HG03520 (cell line): ENCODE measurements around the gene USP6.
"Not testable (repeated sequence)": the region's sequence is repeated elsewhere in the genome, so short reads cannot be mapped to it uniquely, and the experiment has no call there.

Experiments used
- ATAC-seq: cut with Tn5 transposase; IDR thresholded peaks from one replicate; pipeline ENCODE4 v1.9.1; 2021; ENCODE audit warnings: mild to moderate bottlenecking, moderate library complexity; ENCODE audit not compliant: unreplicated experiment

The USP6 gene

DNA sequence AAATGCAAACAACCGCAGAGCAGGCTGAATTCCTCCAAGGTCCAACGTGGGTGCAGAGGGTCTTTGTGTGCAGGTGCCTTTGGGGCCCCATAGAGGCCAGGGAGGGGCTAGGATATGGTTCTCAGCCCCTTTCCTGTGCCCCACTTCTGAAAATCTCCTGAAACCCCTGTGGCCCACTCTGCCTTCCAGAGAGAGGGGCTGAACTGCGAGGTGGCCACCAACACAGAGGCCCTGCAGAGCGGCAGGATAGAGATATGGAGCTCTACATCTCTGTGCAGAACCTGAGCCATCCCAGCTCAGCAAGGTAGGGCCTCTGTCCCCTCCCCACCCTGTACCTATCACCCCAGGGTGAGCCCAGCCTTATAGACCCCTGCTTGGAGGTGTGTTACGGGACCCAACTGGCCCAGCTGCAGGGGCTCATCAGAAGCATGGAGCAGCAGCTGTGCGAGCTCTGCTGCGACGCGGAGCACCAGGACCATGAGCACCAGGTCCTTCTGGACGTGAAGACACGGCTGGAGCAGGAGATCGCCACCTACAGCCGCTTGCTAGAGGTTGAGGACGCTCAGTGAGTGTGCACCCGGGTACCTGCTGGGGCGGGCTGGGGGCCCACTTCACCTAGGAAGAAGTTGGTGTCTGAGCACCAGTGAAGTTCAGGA, 5.5 kb downstream of the USP6 start:
- no peak for ATAC-seq

DNA sequence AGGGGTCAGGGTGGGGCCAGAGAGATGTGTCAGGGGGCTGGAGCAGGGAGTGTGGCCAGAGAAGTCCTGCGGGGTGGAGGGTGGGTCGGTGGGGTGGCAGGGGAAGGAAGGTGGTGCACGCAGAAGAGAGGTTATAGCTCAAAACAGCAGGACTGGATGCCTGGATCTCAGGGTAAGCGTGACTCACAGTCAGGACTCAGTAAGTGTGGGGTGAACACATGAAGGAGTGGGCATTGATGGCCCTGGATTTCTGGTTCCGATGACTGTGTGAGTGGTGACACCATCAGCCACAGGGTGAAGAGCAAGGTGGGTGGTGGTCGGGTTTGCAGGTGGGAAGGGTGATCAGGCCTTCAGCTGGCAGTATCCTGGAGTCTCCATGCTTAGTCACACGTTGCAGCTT, 6.2 kb downstream of the USP6 start:
- ATAC-seq = not testable (repeated sequence)

DNA sequence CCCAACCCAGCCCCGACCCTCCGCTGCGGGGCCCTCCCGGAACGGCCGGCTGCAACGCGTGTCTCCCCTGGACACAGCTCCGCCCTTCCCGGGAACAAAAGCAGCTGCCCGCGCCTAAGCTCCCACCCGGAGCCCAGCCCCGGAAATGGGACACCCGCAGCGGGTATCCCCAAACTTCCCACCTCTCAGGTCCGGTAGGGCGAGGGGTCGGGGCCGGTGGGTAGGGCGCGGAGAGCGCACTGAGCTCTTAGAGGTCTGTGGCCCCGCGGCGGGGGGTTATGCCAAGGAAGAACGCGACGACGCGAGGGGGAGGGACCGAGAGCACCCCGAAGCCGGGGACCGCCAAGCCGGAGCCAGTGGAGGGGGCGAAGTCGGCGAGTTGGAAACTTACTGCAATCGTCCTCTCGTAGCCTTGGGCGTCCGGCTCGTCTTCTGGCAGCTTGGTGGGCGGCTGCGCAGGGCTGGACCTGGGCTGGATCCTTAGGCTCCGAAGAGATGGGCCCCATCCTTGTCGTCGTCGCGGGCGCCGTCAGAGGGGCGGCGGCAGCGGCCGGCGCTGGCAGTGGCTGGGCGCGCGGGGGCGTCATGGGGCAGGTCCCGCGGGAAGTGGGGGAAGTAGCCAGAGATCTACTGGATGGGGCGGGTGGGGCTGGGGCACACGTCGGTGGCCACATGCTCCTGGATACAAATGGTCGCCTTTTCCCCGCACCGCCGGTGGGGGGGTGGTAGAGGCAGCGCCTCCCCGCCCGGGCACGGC, 6.9 kb downstream of the USP6 start:
- no peak for ATAC-seq

DNA sequence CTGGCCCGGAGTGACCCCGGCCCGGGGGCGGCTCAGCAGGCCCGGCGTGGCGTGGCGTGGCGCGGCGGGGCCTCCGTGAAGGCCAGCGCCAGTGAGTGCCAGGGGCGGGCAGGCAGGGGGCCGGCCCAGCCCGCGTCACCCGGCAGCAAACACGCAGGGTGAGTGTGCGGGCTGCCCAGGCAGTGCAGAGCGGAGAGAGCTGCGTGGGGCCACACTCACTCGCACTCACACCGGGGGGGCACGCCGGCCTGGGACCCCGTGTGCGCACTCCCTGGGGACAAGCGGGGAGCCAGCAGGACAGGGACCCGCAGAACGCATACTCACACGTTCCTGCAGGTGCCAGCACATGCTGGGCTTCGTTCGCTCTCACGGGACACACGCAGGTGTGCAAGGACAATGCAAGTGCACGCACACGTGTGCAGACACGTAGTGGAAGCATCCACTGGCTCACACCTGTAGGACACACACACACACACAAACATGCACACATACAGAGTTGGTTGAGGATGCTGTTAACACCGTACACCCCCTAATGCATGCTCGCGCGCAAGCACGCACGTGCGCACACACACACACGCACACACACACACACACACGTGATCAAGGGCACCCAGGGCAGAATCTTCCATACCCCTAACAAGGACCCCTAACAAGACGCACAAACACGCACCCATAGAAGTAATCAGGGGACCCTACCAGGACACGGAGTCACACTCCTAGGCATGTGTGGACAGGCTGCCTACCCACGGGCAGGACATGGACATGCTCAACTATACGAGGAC, 7.7 kb downstream of the USP6 start:
- ATAC-seq = no peak

DNA sequence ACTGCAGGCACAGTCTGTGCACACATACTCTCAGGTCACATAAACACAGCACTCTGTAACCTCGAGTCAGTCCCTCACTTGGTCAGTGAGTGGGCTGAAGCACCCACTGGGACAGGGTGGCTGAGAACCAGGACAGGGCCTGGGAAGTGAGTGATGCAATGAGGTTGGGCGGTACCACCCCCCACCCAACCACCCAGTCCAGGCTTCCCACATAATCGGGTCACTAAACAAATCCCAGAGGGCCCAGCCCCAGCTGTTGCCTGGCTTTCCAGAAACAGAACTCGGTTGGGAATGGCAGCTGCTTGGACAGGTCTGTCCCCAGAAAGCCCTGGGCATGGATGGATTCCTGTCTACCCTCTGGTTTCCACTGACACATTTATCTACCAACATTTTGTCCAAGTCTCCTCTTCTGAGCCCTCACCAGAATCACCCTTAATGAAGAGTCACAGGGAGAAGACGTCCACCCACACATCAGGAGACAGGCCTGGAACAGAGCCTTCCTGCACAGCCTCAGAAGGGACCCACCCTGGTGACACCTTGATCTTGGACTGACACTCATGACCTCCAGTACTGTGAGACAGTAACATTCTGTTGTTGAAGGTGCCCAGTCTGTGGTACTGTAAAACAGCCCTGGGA, 8.4 kb downstream of the USP6 start:
- not testable (repeated sequence) for ATAC-seq

DNA sequence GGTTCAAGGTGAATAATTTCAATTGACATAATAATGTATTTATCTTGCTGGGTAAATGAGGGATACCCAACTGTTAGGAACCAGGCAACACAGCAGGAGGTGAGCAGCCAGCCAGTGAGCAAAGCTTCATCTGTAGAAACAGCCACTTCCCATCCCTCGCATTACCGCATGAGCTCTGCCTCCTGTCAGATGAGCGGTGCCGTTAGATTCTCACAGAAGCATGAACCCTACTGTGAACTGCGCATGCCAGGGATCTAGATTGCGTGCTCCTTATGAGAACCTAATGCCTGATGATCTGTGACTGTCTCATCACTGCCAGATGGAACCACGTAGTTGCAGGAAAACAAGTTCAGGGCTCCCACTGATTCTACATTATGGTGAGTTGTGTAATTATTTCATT, 9.1 kb downstream of the USP6 start:
- ATAC-seq = not testable (repeated sequence)

DNA sequence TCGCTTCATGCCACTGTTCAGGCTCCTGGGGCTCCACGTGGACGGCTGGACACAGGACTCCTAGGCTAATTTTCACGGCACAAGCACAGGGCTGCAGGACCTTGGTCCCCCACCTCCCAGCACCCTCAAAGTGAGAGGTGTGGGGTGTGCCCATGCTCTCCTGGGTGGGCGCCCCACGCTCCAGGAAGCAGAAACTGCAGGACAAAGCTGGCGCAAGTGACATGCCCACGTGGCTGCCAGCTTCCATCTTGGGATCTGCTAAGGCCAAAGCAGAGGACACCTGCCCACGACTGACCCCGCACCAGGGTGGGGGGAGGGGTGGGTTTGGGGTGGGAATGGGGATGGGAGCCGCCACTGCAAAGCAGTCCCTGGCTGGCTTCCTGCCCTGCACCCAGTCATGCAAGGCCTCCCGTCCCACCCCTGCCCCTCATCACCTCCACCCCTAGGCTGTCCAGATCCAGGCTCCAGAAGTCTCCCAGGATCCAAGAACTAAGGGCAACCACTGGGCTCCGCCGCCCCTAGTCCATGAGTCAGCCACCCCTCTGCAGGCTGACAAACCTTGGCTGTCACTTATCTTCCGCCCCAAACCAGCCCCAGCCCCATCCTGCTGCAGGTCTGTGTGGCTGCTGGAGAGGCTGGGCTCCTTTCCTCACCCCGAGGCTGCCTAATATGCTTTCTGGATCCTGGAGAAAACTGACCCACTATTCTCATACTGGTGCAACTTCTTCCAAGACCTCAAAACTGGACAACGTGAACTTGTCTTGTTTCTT, 11.1 kb downstream of the USP6 start:
- ATAC-seq = no peak

DNA sequence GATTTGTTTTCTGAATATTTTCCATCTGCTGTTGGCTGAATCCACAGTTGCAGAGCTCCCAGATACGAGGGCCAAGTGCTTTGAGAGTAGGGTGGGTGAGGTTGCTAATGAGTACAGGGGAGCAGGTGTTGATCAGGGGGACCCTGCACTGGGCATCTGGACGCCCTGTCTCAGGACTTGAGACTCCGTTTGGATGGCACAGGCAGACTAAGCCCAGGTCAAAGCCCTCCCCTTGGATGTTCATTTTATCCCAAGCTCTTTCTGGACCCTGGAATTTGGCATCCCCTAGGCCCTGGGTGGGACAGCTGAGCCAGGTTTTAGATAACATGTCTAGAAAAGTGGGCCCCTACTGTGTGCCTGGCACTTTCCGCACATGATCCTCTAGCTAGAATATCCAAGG, 12.1 kb downstream of the USP6 start:
- ATAC-seq = no peak

DNA sequence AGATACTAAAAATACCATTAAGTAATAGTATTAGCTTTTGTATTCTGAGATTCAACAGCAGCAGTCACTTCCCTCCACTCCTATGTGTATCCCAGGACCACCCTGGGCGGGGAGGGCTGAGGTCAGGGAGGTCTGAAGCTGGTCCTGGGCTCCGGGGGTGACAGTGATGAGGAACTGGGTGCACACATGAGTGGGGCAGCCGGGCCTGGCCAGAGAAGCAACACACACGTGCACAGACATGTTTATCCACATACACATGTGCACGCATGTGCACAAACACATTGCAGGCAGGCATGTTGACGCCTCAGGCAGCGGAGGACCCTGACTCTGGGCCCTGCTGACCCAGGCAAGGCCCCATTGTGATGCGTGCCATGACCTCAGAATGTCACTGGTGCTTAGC, 12.6 kb downstream of the USP6 start:
- ATAC-seq = not testable (repeated sequence)

DNA sequence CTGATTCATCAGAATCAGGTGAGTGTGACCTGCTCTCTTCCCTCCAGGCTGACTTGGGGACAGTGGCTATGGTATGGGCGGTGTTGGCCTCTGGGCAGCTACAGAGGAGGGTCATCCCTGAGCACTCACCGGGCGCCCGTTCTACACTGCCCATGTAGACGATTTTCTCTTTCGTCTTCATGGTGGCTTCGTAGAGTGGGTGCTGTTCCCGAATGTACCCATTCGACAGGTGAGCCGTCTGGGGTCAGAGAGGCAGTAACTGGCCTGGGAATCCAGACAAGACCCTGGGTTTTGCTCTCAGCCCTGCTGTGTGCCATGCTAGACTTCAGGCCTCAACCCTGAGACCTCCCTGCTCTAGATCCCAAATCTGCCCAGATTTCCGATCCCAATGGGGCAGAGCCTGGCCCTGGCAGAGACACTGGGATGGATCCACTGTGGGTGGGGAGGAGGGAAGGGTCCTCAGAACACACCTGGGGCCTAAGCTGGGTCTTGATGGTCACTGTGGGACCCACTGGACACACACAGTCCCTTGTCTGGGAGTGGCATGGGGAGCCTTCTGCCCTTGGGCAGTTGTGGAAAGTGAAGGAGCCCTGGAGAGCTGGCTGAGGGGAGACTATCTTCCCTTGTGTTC, 13.2 kb downstream of the USP6 start:
- no peak for ATAC-seq

DNA sequence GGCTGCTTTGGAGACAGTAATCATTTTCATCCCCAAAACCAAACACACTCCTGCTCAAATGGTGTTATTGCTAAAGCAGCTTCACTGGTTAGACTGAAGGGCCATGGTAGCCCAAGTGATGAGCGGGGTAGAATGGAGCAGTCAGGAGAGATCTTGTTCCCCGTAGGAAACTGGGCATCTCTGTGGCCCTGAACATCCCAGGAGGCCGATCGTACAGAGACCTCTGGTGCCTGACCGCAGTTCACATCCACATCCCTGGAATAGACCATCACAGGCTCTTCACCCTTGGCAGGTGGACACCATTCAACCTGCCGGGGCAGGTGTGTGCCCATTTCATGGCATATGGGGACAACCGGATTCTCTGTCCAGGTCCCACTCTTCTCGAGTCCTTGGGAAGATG, 13.9 kb downstream of the USP6 start:
- ATAC-seq = not testable (repeated sequence)

DNA sequence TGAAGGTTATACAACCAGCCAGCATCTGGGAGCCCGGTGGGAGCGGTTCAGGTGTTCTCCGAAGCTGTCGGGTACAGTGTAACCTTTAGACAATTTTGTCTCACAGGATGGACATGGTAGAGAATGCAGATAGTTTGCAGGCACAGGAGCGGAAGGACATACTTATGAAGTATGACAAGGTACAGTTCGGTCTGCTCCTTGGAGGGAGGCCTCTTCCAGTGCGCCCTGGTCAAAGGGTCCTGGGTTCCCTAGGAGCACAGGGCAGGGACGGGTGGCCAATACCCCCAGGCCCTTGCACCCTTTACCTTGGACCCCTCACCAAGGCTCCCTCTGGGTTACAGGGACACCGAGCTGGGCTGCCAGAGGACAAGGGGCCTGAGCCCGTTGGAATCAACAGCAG, 14.4 kb downstream of the USP6 start:
- ATAC-seq = not testable (repeated sequence)

DNA sequence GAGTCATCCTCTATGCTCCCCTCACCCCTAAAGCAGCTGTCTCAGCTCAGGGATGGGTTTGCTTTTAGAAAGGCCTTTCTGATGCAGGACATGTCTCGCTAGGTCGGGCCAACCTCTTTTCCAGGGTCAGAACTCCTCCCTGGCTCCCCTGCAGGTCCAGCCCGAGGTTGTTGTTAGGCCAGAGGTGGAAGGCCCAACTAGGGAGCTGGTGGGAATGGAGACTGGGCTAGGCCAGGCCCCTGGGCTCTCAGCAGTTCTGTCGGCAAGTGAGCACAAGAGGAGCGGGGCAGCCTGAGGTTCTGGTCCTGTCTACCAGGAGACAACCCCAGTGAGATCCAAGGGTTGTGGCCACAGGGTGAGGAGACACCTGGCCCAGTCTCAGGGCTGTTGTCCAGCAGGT, 14.9 kb downstream of the USP6 start:
- ATAC-seq = not testable (repeated sequence)

DNA sequence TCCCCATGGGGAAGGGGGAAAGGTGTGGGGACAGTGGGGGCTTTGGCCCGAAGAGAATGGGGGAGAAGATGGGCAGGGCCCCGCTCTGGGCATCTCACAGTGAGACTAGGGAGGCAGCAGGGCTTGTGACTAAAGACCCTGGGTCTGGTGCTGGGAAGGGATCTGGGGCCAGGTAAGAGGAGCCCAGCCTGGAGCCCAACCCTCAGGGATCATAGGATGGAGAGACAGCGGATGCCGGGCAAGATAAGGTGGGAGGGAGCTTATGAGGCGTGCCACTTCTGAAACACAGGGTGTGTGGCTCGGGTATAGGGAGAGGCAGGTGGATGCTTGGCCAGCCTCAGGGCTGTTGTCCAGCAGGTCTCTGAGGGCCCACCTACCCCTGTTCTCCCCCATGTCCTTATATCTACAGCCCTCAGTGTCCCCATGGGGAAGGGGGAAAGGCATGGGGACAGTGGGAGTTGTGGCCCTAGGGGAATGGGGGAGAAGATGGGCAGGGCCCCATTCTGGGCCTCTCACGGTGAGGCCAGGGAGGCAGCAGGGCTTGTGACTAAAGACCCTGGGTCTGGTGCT, 15.4 kb downstream of the USP6 start:
- no peak for ATAC-seq

DNA sequence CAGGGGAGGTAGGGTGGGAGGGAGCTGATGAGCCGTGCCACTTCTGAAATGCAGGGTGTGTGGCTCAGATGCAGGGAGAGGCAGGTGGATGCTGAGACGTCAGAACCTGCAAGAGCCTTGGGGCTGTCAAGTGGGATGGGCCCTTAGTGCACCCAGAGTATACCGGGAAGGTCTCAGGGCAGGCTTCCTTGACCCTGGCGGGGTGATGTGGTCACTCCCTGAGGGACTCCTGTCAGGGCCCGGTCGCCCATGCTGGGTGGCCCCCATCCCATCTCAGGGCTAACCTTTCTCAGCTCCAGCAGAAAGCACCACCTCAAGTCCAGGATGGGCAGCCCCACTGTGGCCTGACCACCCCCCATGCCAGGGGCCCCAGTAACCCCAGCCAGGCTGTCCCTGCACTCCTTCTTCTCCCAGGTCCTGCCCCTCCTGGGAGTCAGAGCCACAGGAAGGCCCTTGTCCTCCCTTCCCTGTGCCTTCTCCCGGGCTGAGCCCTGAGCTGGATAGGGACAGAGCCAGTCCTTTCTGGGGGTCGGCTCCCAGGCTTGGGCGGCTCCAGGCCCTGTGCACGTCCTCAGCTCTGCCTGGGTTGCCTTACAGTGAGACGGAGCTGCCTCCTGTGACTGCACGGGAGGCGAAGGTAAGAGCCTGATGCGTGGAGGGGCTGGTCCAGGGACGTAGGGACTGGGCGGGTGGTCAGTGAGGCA, 16.1 kb downstream of the USP6 start:
- ATAC-seq = not testable (repeated sequence)

DNA sequence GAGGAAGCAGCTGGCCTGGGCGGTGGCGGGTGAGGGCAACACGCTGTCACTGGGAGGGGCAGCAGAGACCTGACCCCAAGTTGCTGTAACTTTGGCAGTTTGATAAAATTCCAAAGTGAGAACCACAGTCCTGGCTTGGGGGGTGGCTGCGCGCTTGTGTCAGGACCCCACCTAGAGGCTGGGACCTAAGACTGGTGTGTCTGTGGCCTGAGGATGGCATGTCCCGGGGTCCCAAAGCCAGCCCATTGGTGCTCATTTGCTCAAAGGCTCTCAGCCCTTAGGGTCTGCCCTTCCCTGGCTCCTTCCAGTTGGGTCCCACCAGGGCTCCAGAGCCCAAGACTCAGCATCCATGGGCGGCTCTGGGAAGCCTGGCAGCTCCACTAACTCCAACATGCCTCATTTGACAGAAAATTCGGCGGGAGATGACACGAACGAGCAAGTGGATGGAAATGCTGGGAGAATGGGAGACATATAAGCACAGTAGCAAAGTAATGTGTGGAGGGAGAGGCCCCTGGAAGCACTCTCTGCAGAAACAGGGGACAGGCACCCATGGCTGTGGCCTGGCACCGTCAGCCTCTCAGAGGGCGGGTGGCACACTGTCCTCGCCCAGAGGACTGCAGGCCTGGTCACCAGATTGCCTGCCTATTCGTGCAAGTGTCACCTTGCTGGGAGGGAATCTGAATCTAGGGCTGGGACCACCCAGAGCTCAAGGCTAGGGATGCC, 16.8 kb downstream of the USP6 start:
- ATAC-seq = not testable (repeated sequence)

DNA sequence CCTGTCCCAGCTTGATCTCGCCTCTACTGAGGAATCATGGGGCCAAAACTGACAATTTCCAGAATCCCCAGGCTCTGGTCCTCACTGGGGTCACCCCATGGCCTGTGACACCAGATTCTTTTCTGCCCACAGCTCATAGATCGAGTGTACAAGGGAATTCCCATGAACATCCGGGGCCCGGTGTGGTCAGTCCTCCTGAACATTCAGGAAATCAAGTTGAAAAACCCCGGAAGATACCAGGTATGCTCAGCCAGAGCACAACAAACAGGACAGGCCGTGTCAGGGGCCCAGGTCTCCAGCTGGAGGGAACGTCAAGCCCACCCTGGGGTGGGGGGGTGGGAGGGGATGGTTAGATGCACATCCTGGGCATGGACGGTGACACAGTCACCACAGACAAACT, 17.5 kb downstream of the USP6 start:
- no peak for ATAC-seq

DNA sequence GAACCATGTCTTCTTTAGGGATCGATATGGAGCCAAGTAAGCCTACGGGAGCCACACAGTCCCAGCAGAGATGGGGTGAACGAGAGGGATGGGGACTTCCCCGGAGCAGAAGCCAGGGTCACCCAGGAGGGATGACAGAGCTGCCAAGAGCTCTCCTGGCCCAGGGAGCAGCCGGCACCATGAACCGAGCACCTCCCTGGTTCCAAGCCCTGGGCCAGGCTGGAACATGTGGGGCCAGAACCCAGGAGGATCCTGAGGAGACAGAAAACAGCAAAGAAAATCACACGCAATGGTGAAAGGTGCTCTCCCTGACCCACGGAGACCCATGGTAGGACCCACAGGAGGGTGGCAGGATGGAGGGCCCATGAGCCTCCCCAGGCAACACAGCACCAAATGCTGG, 18.1 kb downstream of the USP6 start:
- ATAC-seq = not testable (repeated sequence)
